HL-60 (cell line): ENCODE data around the gene EIF4A3.

Source experiments
- POLR2AphosphoS5 ChIP-seq: IDR thresholded peaks from 2 replicates; pipeline ENCODE4 v1.6.1; 2012; ENCODE audit warnings: low read depth
- SPI1 ChIP-seq: IDR thresholded peaks from 2 replicates; pipeline ENCODE4 v1.6.1; 2012; ENCODE audit warnings: low read depth, mild to moderate bottlenecking, borderline replicate concordance
- TF ChIP-seq, protein P1 (sequence below): IDR thresholded peaks from one replicate; pipeline ENCODE4 v1.5.1; 2011; ENCODE audit warnings: low read length, control low read depth, inconsistent platforms; ENCODE audit not compliant: insufficient read depth

DNA sequence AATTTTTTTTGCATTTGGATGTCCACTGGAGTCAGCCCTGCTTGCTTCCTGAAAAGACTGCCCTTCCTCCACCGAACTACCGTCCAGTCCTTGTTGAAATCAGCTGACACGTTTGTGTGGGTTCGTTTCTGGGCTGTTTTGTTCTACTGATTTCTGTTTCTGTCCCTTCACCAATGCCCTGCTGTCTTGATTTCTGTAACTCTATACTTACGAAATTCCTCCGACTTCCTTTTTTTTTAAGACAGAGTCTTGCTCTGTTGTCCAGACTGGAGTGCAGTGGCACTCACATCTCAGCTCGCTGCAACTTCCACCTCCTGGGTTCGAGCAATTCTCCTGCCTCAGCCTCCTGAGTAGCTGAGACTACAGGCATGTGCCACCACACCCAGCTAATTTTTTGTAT, 54.0 kb downstream of the EIF4A3 start:
- TF ChIP-seq, protein P1, sequence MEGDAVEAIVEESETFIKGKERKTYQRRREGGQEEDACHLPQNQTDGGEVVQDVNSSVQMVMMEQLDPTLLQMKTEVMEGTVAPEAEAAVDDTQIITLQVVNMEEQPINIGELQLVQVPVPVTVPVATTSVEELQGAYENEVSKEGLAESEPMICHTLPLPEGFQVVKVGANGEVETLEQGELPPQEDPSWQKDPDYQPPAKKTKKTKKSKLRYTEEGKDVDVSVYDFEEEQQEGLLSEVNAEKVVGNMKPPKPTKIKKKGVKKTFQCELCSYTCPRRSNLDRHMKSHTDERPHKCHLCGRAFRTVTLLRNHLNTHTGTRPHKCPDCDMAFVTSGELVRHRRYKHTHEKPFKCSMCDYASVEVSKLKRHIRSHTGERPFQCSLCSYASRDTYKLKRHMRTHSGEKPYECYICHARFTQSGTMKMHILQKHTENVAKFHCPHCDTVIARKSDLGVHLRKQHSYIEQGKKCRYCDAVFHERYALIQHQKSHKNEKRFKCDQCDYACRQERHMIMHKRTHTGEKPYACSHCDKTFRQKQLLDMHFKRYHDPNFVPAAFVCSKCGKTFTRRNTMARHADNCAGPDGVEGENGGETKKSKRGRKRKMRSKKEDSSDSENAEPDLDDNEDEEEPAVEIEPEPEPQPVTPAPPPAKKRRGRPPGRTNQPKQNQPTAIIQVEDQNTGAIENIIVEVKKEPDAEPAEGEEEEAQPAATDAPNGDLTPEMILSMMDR: no peak
- TF ChIP-seq POLR2AphosphoS5: no peak
- peak; percentile 91 for TF ChIP-seq SPI1
